ENCODE data around the gene SH3YL1. TPM values are rescaled to one million over a fixed set of nuclear protein-coding genes. Genes with fewer than 3 reads are reported as not detected.

Gene SH3YL1
- total and polyA plus RNA-seq, 2 experiments from 2014 or later = 35.6 to 45.8 TPM

DNA sequence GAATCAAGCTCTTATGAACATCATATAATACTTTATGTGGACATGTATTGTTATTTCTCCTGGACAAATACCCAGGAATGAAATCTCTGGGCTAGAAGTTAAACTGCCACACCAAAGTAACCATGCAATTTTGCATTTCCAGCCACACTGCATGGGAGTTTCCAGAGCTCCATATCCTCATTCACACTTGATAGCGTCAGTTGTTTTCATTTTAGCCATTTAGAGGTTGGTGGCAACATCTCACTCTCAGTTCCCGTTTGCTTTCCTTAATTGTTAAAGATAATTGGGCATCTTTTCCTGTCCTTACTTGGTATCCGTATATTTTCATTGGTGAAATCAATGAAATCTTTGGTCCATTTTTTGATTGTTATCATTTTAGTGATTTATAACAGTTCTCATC, 47.8 kb downstream of the SH3YL1 start:
- no peak overlapping the region for H3K4me3 Mint-ChIP-seq
- ATAC-seq (no peak), DNase-seq (ENCODE audit: low spot score) (no peak)
- TF ChIP-seq CREB1 (CRISPR knock-in tag; IDR thresholded peaks at IDR 0.05; ENCODE audit: low read depth) (no peak), CTCF (conservative IDR thresholded peaks at IDR 0.05; ENCODE audit: low read depth in 2 of 2) (no peak), NANOG (IDR thresholded peaks at IDR 0.05; ENCODE audit: borderline replicate concordance) (no peak), JUNB (IDR thresholded peaks at IDR 0.05; ENCODE audit: unreplicated experiment) (no peak)
- TF ChIP-seq, protein P1, sequence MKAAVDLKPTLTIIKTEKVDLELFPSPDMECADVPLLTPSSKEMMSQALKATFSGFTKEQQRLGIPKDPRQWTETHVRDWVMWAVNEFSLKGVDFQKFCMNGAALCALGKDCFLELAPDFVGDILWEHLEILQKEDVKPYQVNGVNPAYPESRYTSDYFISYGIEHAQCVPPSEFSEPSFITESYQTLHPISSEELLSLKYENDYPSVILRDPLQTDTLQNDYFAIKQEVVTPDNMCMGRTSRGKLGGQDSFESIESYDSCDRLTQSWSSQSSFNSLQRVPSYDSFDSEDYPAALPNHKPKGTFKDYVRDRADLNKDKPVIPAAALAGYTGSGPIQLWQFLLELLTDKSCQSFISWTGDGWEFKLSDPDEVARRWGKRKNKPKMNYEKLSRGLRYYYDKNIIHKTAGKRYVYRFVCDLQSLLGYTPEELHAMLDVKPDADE (IDR thresholded peaks at IDR 0.05) = no peak
- H3K79me2 ChIP-seq (replicated peaks; ENCODE audit: insufficient read depth) = no peaks in the 10 kb centered on the region
- H3K4me3 ChIP-seq = no peak overlapping the region
- H3K9me3 Mint-ChIP-seq = peaks cover 8% of the 10 kb centered on the region; the same call in 2 of the 3 replicates
- peaks cover 8% of the 10 kb centered on the region; the same call in 2 of the 3 replicates for H3K36me3 Mint-ChIP-seq (ENCODE audit: low read depth)
- H4K20me1 ChIP-seq (replicated peaks; ENCODE audit: insufficient read depth) = peaks cover 5% of the 10 kb centered on the region; the same call in 1 of the 2 replicates
- H3F3A ChIP-seq (replicated peaks; ENCODE audit: low read depth) = no peaks in the 10 kb centered on the region
- H2AFZ ChIP-seq = no peak overlapping the region
- H3K4me1 Mint-ChIP-seq = no peaks in the 10 kb centered on the region
- H3K4me1 ChIP-seq (ENCODE audit: insufficient read depth) = no peaks in the 10 kb centered on the region
- H3K36me3 ChIP-seq (ENCODE audit: insufficient read depth) = no peaks in the 10 kb centered on the region; the same call in 1 of the 2 replicates
- H3K27me3 ChIP-seq (ENCODE audit: insufficient read depth) = no peaks in the 10 kb centered on the region
- no peak overlapping the region for H3K27ac Mint-ChIP-seq
- no peak overlapping the region for H3K4me2 ChIP-seq
- H3K27ac ChIP-seq (ENCODE audit: low read depth) = no peak overlapping the region
- H3K9me2 ChIP-seq (ENCODE audit: insufficient read depth) = 0 out of 2 replicates have a peak, but pooled peaks cover 10% of the 10 kb centered on the region
- no peaks in the 10 kb centered on the region for H3K27me3 Mint-ChIP-seq (ENCODE audit: insufficient read depth, low read depth, poor library complexity)

GRCh38 chr2:213932-214693, 49.7 kb downstream of the SH3YL1 start:
- no peak for DNase-seq (ENCODE audit: low spot score)
- no peaks in the 10 kb centered on the region for H3F3A ChIP-seq (replicated peaks; ENCODE audit: low read depth)
- H2AFZ ChIP-seq = no peak overlapping the region
- H4K20me1 ChIP-seq (replicated peaks; ENCODE audit: insufficient read depth) = peaks cover 5% of the 10 kb centered on the region; the same call in 1 of the 2 replicates
- no peaks in the 10 kb centered on the region for H3K27me3 ChIP-seq (ENCODE audit: insufficient read depth)
- H3K4me2 ChIP-seq = no peak overlapping the region
- peaks cover 8% of the 10 kb centered on the region; the same call in 2 of the 3 replicates for H3K9me3 Mint-ChIP-seq
- H3K4me3 ChIP-seq = no peak overlapping the region
- no peak for ATAC-seq
- peaks cover 8% of the 10 kb centered on the region; the same call in 2 of the 3 replicates for H3K36me3 Mint-ChIP-seq (ENCODE audit: low read depth)
- no peaks in the 10 kb centered on the region for H3K4me1 ChIP-seq (ENCODE audit: insufficient read depth)
- H3K4me1 Mint-ChIP-seq = no peaks in the 10 kb centered on the region
- H3K4me3 Mint-ChIP-seq = no peak overlapping the region
- no peaks in the 10 kb centered on the region for H3K27me3 Mint-ChIP-seq (ENCODE audit: insufficient read depth, low read depth, poor library complexity)
- H3K27ac Mint-ChIP-seq = no peak overlapping the region
- no peaks in the 10 kb centered on the region for H3K79me2 ChIP-seq (replicated peaks; ENCODE audit: insufficient read depth)
- 0 out of 2 replicates have a peak, but pooled peaks cover 10% of the 10 kb centered on the region for H3K9me2 ChIP-seq (ENCODE audit: insufficient read depth)
- no peak overlapping the region for H3K27ac ChIP-seq (ENCODE audit: low read depth)
- H3K36me3 ChIP-seq (ENCODE audit: insufficient read depth) = no peaks in the 10 kb centered on the region; the same call in 1 of the 2 replicates
- no peak for TF ChIP-seq ZNF114 (CRISPR knock-in tag; IDR thresholded peaks at IDR 0.05)
- TF ChIP-seq CREB1 (CRISPR knock-in tag; IDR thresholded peaks at IDR 0.05; ENCODE audit: low read depth) = no peak
- no peak for TF ChIP-seq NANOG (IDR thresholded peaks at IDR 0.05; ENCODE audit: borderline replicate concordance)
- TF ChIP-seq, protein P2, sequence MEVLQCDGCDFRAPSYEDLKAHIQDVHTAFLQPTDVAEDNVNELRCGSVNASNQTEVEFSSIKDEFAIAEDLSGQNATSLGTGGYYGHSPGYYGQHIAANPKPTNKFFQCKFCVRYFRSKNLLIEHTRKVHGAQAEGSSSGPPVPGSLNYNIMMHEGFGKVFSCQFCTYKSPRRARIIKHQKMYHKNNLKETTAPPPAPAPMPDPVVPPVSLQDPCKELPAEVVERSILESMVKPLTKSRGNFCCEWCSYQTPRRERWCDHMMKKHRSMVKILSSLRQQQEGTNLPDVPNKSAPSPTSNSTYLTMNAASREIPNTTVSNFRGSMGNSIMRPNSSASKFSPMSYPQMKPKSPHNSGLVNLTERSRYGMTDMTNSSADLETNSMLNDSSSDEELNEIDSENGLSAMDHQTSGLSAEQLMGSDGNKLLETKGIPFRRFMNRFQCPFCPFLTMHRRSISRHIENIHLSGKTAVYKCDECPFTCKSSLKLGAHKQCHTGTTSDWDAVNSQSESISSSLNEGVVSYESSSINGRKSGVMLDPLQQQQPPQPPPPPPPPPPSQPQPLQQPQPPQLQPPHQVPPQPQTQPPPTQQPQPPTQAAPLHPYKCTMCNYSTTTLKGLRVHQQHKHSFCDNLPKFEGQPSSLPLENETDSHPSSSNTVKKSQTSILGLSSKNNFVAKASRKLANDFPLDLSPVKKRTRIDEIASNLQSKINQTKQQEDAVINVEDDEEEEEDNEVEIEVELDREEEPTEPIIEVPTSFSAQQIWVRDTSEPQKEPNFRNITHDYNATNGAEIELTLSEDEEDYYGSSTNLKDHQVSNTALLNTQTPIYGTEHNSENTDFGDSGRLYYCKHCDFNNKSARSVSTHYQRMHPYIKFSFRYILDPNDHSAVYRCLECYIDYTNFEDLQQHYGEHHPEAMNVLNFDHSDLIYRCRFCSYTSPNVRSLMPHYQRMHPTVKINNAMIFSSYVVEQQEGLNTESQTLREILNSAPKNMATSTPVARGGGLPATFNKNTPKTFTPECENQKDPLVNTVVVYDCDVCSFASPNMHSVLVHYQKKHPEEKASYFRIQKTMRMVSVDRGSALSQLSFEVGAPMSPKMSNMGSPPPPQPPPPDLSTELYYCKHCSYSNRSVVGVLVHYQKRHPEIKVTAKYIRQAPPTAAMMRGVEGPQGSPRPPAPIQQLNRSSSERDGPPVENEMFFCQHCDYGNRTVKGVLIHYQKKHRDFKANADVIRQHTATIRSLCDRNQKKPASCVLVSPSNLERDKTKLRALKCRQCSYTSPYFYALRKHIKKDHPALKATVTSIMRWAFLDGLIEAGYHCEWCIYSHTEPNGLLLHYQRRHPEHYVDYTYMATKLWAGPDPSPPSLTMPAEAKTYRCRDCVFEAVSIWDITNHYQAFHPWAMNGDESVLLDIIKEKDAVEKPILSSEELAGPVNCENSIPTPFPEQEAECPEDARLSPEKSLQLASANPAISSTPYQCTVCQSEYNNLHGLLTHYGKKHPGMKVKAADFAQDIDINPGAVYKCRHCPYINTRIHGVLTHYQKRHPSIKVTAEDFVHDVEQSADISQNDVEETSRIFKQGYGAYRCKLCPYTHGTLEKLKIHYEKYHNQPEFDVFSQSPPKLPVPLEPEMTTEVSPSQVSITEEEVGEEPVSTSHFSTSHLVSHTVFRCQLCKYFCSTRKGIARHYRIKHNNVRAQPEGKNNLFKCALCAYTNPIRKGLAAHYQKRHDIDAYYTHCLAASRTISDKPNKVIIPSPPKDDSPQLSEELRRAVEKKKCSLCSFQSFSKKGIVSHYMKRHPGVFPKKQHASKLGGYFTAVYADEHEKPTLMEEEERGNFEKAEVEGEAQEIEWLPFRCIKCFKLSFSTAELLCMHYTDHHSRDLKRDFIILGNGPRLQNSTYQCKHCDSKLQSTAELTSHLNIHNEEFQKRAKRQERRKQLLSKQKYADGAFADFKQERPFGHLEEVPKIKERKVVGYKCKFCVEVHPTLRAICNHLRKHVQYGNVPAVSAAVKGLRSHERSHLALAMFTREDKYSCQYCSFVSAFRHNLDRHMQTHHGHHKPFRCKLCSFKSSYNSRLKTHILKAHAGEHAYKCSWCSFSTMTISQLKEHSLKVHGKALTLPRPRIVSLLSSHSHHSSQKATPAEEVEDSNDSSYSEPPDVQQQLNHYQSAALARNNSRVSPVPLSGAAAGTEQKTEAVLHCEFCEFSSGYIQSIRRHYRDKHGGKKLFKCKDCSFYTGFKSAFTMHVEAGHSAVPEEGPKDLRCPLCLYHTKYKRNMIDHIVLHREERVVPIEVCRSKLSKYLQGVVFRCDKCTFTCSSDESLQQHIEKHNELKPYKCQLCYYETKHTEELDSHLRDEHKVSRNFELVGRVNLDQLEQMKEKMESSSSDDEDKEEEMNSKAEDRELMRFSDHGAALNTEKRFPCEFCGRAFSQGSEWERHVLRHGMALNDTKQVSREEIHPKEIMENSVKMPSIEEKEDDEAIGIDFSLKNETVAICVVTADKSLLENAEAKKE (CRISPR knock-in tag; IDR thresholded peaks at IDR 0.05) = no peak
- no peak for TF ChIP-seq STAT1 (IDR thresholded peaks at IDR 0.05; ENCODE audit: unreplicated experiment)
- TF ChIP-seq, protein P1 (IDR thresholded peaks at IDR 0.05) = no peak
- TF ChIP-seq POLR2AphosphoS5 (IDR thresholded peaks at IDR 0.05; ENCODE audit: low read depth) = no peak
- no peak for TF ChIP-seq ZNF331 (CRISPR knock-in tag; IDR thresholded peaks at IDR 0.05; ENCODE audit: low read depth)
